A673 (cell line): ENCODE measurements around the gene ATP5F1B. TPM values are rescaled to one million over a fixed set of nuclear protein-coding genes. Genes with fewer than 3 reads are reported as not detected.

Experiments used
- BruUV-seq: library from RNA; stranded (reverse); fragments of 400-500 nt; replicated peaks from 2 replicates; lab custom pipeline; 2021; lab: Mats Ljungman, UMichigan
- CTCF ChIA-PET: fragments of 300-600 bp; sonication (Branson Sonifier 250); formaldehyde crosslinking; loops from one replicate; lab custom pipeline; 2022; ENCODE audit warnings: antibody characterized with exemption; lab: Charles Lee
- POLR2A ChIA-PET: fragments of 300-600 bp; sonication (Branson Sonifier 250); formaldehyde crosslinking; loops from one replicate; lab custom pipeline; 2022; ENCODE audit warnings: antibody characterized with exemption; ENCODE audit not compliant: low non-redundant PET; lab: Charles Lee
- DNase-seq: peaks from one replicate; pipeline ENCODE4 v3.0.0-alpha.2; 2015; ENCODE audit warnings: low spot score
- H3K27ac ChIP-seq: fragments of 200-600 bp; sonication (generic); 2 replicates; pipeline ENCODE4 v1.5.1; 2016; ENCODE audit warnings: mixed run types, low read depth, mild to moderate bottlenecking, mixed read lengths, antibody characterized with exemption, low read length; ENCODE audit not compliant: poor library complexity, severe bottlenecking
- H3K27me3 ChIP-seq: fragments of 200-600 bp; sonication (generic); replicated peaks from 2 replicates; pipeline ENCODE4 v1.6.1; 2017; ENCODE audit warnings: mixed run types, low read depth, mild to moderate bottlenecking, mixed read lengths, antibody characterized with exemption, low read length; ENCODE audit not compliant: insufficient read depth, poor library complexity
- H3K36me3 ChIP-seq: fragments of 200-600 bp; sonication (generic); 2 replicates; pipeline ENCODE4 v1.6.1; 2016; ENCODE audit warnings: mixed run types, mild to moderate bottlenecking, mixed read lengths, antibody characterized with exemption, low read length; ENCODE audit not compliant: insufficient read depth, poor library complexity, severe bottlenecking
- H3K4me1 ChIP-seq: fragments of 200-600 bp; sonication (generic); 2 replicates; pipeline ENCODE4 v1.6.1; 2017; ENCODE audit warnings: mixed run types, mild to moderate bottlenecking, mixed read lengths, antibody characterized with exemption, low read length; ENCODE audit not compliant: insufficient read depth, poor library complexity, severe bottlenecking
- H3K4me3 ChIP-seq: fragments of 200-600 bp; sonication (generic); 2 replicates; pipeline ENCODE4 v1.5.1; 2016; ENCODE audit warnings: low read depth, mixed run types, mild to moderate bottlenecking, mixed read lengths, low read length; ENCODE audit not compliant: poor library complexity, severe bottlenecking
- H3K9me3 ChIP-seq: fragments of 200-600 bp; sonication (generic); 2 replicates; pipeline ENCODE4 v1.6.1; 2016; ENCODE audit warnings: mixed run types, low read depth, mild to moderate bottlenecking, mixed read lengths, antibody characterized with exemption, low read length; ENCODE audit not compliant: poor library complexity, severe bottlenecking
- CTCF ChIP-seq: fragments of 300-800, 200-600 bp; sonication (generic); conservative IDR thresholded peaks from 2 replicates; pipeline ENCODE4 v1.5.1; 2017; ENCODE audit warnings: low read depth, mild to moderate bottlenecking, antibody characterized with exemption, low read length, moderate library complexity, mixed read lengths
- EZH2 ChIP-seq: fragments of 200-600 bp; sonication (generic); IDR thresholded peaks from 2 replicates; pipeline ENCODE4 v1.6.1; 2017; ENCODE audit warnings: borderline replicate concordance, low read depth, mild to moderate bottlenecking, mixed read lengths, antibody characterized with exemption, low read length; ENCODE audit not compliant: poor library complexity, severe bottlenecking
- intact Hi-C: fragments of 100-400 bp; cut with micrococcal nuclease; formaldehyde crosslinking; loops from one replicate; pipeline ENCODE4 v1.10.0; 2022; ENCODE audit not compliant: unreplicated experiment
- total RNA-seq: library from RNA; stranded (reverse); gene quantifications from 2 replicates; pipeline ENCODE4 v1.2.3, GENCODE V29; 2021

The ATP5F1B gene
- total RNA-seq, 1 experiment from 2014 or later: 1,089 TPM

GRCh38 chr12:56596815-56597214 lies 49.0 kb downstream of the ATP5F1B start:
- ChIA-PET CTCF (no interaction called here), POLR2A (no interaction called here)
- TF ChIP-seq CTCF (no peak), EZH2 (no peak)
- BruUV-seq: no TSS peak
- peaks cover 52% of the 10 kb centered on the region for H3K36me3 ChIP-seq
- no peaks in the 10 kb centered on the region for H3K9me3 ChIP-seq
- intact Hi-C loops: no loop called here
- no peak for DNase-seq
- no peak overlapping the region for H3K4me3 ChIP-seq
- no peaks in the 10 kb centered on the region for H3K27me3 ChIP-seq
- no peak overlapping the region for H3K27ac ChIP-seq
- no peaks in the 10 kb centered on the region for H3K4me1 ChIP-seq

- Histone ChIP-seq H3K36me3 (peaks cover 24% of the 10 kb centered on the region), H3K27ac (no peak overlapping the region), H3K9me3 (no peaks in the 10 kb centered on the region), H3K4me3 (no peak overlapping the region), H3K27me3 (no peaks in the 10 kb centered on the region), H3K4me1 (no peaks in the 10 kb centered on the region)
- ChIA-PET POLR2A (no interaction called here), CTCF (interaction anchor here (0.7 to 1.0 kb wide), 2 partner anchors 80 to 649 kb away, joined by 3 read pairs; no protein-coding TSS in a partner anchor)
- intact Hi-C loops: loop anchor here (2.0 to 5.0 kb wide), 2 partner anchors 81 to 97 kb away; no protein-coding TSS in a partner anchor
- DNase-seq: peak; percentile 80
- no TSS peak for BruUV-seq
- TF ChIP-seq CTCF: peak; percentile 91
- TF ChIP-seq EZH2: no peak
These were observed 51.7 kb downstream of the ATP5F1B start for GRCh38 chr12:56593909-56594621.

- ChIA-PET CTCF (interaction anchor here (1.0 kb wide), 1 partner anchor 45 kb away, joined by 3 read pairs; no protein-coding TSS in a partner anchor), POLR2A (no interaction called here)
These were observed 53.8 kb downstream of the ATP5F1B start for GRCh38 chr12:56591961-56592360.

More at GRCh38 chr12:56591961-56592360, 53.8 kb downstream of the ATP5F1B start:
- Histone ChIP-seq H3K9me3 (no peaks in the 10 kb centered on the region), H3K27ac (no peak overlapping the region), H3K36me3 (peaks cover 9% of the 10 kb centered on the region), H3K4me3 (no peak overlapping the region), H3K4me1 (no peaks in the 10 kb centered on the region), H3K27me3 (no peaks in the 10 kb centered on the region)
- DNase-seq: peak; percentile 24
- no TSS peak for BruUV-seq
- TF ChIP-seq CTCF (no peak), EZH2 (no peak)
- intact Hi-C loops: loop anchor here (5.0 kb wide), 1 partner anchor 95 kb away; no protein-coding TSS in a partner anchor
